ENCODE measurements around the gene TEX36.
"Not testable (repeated sequence)": the region's sequence is repeated elsewhere in the genome, so short reads cannot be mapped to it uniquely, and the experiment has no call there.

TEX36 gene

DNA sequence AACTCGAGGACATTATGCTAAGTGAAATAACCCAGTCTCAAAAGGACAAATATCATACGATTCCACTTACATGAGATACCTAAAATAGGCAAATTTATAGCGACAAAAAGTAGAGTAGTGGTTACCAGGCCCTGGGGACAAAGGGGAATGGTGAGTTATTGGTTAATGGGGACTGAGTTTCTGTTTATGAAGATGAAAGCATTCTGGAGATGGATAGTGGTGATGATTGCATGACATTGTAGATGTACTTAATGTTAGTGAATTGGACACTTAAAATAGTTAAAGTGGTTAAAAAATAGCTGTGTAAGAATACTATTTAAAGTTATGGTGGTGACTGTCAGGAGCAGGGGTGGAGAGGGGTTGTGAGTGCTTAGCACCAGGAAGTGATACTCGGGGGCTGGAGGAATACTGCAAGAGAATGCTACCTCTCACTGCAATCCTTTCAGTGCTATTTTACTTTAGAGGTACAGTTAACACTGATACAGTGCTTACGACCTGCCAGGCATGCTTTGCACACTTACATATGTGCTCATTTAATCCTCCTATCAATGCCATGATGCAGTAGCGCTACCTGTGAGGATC is 16.7 kb upstream of the TEX36 start:
- Mint-ChIP-seq H3K9me3 (ENCODE audit: low read depth) (peaks cover 4% of the 10 kb centered on the region), H3K36me3 (no peaks in the 10 kb centered on the region), H3K27ac (no peak overlapping the region), H3K4me3 (no peak overlapping the region), H3K4me1 (ENCODE audit: low read depth) (no peaks in the 10 kb centered on the region), H3K27me3 (peaks cover 2% of the 10 kb centered on the region)

DNA sequence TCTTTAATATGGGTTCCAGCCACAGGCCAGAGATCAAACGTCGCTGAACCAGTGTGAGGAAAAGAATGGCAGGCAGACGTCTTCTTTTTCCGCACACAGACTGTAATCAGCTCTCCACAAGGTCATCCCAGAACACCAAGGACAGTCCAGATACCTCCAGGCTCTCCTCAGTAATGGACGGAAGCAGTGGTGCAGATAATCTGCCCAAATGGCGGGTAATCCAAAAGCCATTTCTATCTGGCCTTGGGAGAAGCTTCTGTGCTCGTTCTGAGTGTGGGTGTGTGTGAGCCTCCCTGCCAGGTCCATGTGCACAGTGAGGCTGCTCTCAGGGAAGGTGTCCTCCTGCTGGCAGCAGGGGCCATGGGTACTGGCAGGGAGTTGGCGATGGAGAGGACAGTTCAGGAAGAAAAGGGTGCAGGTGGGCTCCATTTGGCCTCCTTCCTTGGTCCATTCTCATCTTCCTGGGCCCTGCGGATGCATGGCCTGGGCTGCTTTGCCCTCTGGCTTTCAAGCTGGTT is 15.6 kb upstream of the TEX36 start:
- H3K27ac Mint-ChIP-seq: no peak overlapping the region
- H3K27me3 Mint-ChIP-seq: peaks cover 2% of the 10 kb centered on the region
- no peak overlapping the region for H3K4me3 Mint-ChIP-seq
- peaks cover 4% of the 10 kb centered on the region for H3K9me3 Mint-ChIP-seq (ENCODE audit: low read depth)
- H3K36me3 Mint-ChIP-seq: no peaks in the 10 kb centered on the region
- H3K4me1 Mint-ChIP-seq (ENCODE audit: low read depth): no peaks in the 10 kb centered on the region

DNA sequence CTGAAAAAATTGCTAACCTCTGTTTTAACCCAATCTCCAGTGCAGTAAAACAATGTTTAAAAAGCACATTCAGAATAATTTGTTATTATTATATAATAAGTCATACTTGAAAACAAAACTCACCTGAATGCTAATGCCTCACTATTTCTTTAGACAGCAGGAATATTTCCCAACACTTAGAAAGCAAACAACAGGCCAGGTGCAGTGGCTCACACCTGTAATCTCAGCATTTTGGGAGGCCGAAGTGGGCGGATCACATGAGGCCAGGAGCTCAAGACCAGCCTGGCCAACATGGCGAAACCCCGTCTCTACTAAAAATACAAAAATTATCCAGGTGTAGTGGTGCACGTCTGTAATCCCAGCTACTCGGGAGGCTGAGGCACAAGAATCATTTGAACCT is 13.9 kb upstream of the TEX36 start:
- not testable (repeated sequence) for H3K4me3 Mint-ChIP-seq; H3K9me3 Mint-ChIP-seq (ENCODE audit: low read depth)

DNA sequence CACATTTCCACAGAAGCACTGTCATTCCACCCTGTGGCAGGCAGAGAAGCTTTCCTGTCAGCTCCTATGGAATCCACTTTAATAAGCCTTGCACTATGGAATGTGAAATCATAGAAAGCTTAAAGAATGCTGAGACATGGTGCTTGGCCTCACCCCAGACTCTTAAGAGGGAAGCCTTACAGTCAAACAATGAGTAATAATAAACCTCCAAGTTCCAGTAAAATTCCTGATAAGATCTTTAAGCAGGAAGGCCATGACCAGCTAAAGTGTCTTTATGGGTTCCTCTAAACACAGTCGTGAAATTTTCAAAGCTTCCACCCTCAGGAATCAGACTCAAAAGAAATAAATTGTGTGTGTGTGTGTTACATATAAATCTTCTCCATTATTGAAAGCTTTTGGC is 11.9 kb upstream of the TEX36 start:
- Mint-ChIP-seq H3K4me1 (ENCODE audit: low read depth) (peaks cover 5% of the 10 kb centered on the region), H3K27ac (no peak overlapping the region), H3K9me3 (ENCODE audit: low read depth) (no peaks in the 10 kb centered on the region), H3K4me3 (no peak overlapping the region), H3K27me3 (peaks cover 1% of the 10 kb centered on the region), H3K36me3 (no peaks in the 10 kb centered on the region)

More for the DNA sequence above, 13.9 kb upstream of the TEX36 start:
- H3K27me3 Mint-ChIP-seq; H3K36me3 Mint-ChIP-seq; H3K4me1 Mint-ChIP-seq (ENCODE audit: low read depth); H3K27ac Mint-ChIP-seq: not testable (repeated sequence)

DNA sequence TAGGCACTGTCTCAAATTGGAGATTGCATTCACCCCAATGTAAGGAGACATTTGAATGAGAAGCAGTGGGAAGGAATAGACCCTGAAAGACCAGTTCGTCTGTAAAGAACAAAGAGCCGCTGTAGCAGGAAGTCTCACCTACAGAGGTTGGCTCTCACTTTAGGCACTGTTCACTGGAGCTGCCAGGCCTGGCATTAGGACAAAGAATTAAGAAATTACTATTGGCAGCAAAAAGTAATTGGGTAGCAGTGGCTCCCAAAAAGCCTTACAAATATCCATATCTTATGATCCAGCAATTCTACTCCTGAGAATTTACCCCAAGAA is 10.5 kb upstream of the TEX36 start:
- H3K36me3 Mint-ChIP-seq: no peaks in the 10 kb centered on the region
- H3K9me3 Mint-ChIP-seq (ENCODE audit: low read depth): no peaks in the 10 kb centered on the region
- peaks cover 5% of the 10 kb centered on the region for H3K4me1 Mint-ChIP-seq (ENCODE audit: low read depth)
- H3K4me3 Mint-ChIP-seq: no peak overlapping the region
- H3K27ac Mint-ChIP-seq: no peak overlapping the region
- H3K27me3 Mint-ChIP-seq: peaks cover 4% of the 10 kb centered on the region

DNA sequence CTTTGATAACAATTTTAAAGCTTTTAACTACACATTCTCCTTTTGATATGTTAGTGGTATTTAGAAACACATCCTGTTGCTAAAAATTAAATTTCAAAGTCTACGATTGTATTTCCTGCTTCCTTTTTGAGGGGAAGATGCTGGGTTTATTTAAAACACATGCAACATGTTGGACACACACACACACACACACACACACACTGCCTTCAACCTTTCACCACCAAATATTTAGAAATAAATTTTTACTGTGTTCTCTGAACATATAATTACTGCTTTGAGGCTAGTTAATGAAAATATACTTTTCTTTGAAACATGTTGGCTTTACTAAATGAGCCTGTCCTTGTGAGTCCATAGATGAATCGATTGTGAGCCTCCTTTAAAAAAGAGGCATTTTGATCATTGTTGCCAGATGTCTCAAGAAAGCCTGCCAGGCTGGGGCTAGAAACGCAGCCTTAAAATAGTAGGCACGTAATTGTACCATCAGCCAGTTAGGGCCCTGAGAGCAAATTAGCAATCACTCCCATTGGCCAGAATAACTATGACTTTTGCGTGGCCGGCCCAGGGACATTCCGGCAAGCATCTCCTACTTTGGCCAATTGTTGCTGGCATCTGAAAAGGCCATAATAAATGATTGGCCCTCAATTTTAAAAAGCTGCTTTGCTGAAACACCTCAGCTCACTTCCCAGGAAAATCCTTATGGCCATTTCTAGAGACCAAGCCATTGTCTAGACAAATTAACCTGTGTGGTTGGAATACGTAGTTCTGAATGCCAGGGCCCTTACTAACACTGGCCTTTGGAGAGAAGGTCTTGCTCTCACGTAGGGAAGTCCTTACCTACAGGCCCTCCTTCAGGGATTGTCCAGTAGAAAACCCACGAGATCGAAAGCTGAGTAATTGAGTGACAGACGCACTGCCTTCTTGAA is 9.9 kb upstream of the TEX36 start:
- no peaks in the 10 kb centered on the region for H3K9me3 Mint-ChIP-seq (ENCODE audit: low read depth)
- H3K4me1 Mint-ChIP-seq (ENCODE audit: low read depth): peaks cover 5% of the 10 kb centered on the region
- no peak overlapping the region for H3K27ac Mint-ChIP-seq
- H3K36me3 Mint-ChIP-seq: no peaks in the 10 kb centered on the region
- no peak overlapping the region for H3K4me3 Mint-ChIP-seq
- peaks cover 4% of the 10 kb centered on the region for H3K27me3 Mint-ChIP-seq

DNA sequence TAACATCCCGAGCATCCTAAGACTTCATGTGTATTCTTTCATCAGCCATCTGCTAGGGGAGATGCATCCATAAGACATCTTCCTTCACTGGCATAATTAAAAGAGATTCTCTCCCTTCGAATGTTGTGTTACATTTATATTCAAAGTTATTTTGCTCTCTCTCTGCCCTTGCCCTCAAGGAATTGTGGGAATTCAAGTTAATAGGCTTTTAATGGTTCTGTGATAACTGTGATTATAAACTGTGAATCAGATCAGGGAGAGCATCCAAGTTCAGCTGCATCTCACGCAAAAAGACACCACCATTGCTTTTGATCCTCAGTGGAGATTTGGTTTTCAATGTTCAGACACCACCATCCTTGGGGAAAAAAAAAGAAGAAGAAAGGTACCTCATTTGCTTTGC is 9.2 kb upstream of the TEX36 start:
- no peak overlapping the region for H3K4me3 Mint-ChIP-seq
- no peaks in the 10 kb centered on the region for H3K36me3 Mint-ChIP-seq

DNA sequence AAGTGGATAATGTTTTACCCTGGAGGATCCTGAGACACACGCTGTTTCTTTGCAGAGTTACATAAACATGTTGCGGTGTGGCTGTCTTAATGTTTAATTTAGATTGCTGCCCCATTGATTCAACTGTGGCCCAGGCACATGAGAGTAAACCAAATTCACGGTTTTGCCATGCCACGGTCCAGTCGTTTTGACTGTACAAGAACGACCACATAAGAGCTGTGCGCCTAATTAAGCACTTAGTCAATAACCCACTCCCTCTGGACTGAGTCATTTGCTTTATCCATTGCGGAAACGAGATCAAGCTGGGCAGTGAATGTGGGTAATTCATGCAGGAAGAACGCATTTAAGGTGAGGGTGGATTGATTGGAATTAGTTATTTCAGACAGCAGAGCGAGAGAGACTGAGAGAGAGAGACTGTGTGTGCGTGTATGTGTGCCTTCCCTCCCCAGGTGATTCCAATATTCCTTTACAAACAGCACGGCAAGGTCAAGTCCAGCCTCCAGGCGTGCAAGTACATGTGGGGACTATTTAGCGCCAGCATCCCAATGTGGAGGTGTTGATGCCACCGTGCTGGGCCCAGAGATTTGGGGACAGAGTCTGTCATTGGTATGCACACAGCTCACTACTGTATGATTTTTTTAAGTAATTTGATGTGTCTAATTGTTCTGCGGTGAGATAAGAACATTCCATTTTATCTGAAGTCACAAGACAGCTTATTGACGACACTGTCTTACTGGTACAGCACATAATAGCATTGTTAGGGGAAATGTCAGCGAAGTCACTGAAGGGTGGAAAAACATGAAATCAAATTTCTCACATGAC is 8.4 kb upstream of the TEX36 start:
- Mint-ChIP-seq H3K9me3 (ENCODE audit: low read depth) (no peaks in the 10 kb centered on the region), H3K4me1 (ENCODE audit: low read depth) (peaks cover 5% of the 10 kb centered on the region), H3K27me3 (peaks cover 6% of the 10 kb centered on the region), H3K36me3 (no peaks in the 10 kb centered on the region), H3K27ac (no peak overlapping the region), H3K4me3 (no peak overlapping the region)

More for the DNA sequence above, 9.2 kb upstream of the TEX36 start:
- H3K9me3 Mint-ChIP-seq (ENCODE audit: low read depth): no peaks in the 10 kb centered on the region
- H3K4me1 Mint-ChIP-seq (ENCODE audit: low read depth): peaks cover 5% of the 10 kb centered on the region
- no peak overlapping the region for H3K27ac Mint-ChIP-seq
- H3K27me3 Mint-ChIP-seq: peaks cover 4% of the 10 kb centered on the region

DNA sequence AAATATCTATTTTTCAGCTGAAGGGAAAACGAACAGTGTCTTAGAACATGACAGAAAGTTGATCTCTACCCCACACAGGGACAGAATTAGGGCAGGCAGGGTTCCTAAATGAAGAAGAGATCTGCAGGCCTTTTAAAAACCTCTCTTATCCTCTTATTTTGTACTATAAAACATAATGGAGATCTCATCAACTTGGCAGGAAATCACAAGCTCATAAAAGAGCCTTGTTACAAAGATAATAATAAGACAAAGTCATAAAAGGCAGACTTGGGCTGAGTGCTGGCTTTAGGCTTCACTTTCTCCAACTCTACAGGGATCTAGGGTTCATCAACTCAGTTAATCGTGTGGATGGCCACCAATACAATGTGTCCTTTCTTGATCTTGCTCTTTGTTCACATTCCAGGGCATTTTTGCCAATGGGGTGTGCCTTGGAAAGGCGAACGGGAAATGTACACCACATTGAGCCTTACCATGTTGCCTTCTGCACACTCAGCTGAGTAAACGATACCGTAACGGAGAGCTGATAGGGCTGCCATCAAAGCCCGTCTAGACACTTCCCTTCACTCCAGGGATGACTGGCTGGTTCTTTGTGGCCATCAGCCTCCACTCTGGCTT is 7.1 kb upstream of the TEX36 start:
- Mint-ChIP-seq H3K4me3 (no peak overlapping the region), H3K9me3 (ENCODE audit: low read depth) (no peaks in the 10 kb centered on the region), H3K4me1 (ENCODE audit: low read depth) (peaks cover 5% of the 10 kb centered on the region), H3K36me3 (no peaks in the 10 kb centered on the region), H3K27me3 (peaks cover 6% of the 10 kb centered on the region), H3K27ac (no peak overlapping the region)

DNA sequence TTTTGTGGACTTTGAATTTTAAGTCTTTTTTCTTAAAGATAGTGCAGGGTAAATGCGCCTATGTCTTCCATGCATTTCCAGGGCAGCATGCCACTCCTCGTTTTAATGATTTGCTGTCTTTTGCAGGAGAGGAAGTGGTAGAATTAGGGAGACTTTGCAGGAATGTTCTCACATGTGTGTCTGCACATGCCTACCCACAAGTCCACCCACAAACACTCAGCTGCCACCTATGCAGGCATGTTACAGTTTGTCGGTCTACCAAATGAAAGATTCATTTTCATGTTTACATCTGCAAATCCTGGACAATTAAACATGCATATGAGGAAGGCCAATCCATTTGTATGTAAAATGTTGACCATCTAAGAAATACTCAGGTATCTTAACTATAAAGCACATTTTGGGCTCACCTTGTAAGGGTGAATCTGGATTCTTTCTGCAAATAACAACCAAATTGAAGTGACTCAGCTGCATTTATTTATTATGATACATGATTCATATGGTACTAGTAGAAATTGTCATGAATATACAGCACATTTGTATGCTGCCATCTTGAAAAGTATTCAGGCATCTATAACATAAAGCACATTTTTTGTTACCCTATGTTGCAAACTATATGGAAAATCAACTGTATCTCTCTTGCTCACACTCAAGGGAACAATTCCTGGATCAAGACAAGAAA is 4.7 kb upstream of the TEX36 start:
- Mint-ChIP-seq H3K27me3 (peaks cover 10% of the 10 kb centered on the region), H3K27ac (no peak overlapping the region), H3K4me3 (no peak overlapping the region), H3K36me3 (no peaks in the 10 kb centered on the region), H3K9me3 (ENCODE audit: low read depth) (no peaks in the 10 kb centered on the region), H3K4me1 (ENCODE audit: low read depth) (peaks cover 5% of the 10 kb centered on the region)

DNA sequence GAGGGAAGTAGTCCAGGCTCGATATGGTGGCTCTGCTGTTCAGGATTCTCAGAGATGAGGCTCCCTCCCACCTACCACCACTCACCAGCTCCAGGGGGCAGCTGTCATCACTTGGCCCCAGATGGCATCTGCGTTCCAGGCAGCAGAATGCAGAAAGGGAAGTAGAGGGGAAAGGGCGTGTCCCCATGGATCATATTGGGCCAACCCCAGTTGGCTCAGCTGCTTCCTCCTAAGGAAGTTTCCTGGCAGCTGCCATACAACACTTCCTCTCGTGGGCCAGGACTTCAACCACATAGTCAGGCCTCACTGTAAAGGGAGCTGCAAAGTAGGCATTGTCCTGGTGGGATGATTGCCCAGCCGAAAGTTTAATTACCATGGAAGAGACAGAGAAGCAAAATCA is 1.6 kb upstream of the TEX36 start:
- Mint-ChIP-seq H3K4me1 (ENCODE audit: low read depth) (no peaks in the 10 kb centered on the region), H3K4me3 (no peak overlapping the region), H3K27ac (no peak overlapping the region), H3K27me3 (peaks cover 16% of the 10 kb centered on the region), H3K9me3 (ENCODE audit: low read depth) (peaks cover 3% of the 10 kb centered on the region), H3K36me3 (no peaks in the 10 kb centered on the region)

DNA sequence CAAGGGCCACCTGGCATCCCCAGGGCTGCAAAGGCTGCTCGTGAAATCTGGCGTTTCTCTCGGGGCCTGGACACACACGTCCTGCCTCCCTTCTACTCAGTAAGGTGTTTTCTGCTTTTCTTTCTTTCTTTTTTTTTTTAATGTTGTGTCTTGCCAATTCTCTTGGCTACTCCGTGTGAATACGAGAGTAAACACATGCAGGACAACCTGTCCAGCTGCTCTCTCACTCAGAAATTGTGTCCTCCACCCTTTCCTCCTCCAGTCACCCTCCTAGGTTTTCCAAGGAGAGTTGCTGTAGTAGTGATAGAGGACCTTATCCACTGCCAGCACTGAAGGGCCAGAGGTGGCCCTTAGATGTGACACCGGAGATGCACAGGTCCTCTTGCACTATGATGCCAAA is 858 bp upstream of the TEX36 start:
- no peak overlapping the region for H3K4me3 Mint-ChIP-seq
- no peaks in the 10 kb centered on the region for H3K36me3 Mint-ChIP-seq
- H3K4me1 Mint-ChIP-seq (ENCODE audit: low read depth): no peaks in the 10 kb centered on the region
- peaks cover 16% of the 10 kb centered on the region for H3K27me3 Mint-ChIP-seq
- peaks cover 4% of the 10 kb centered on the region for H3K9me3 Mint-ChIP-seq (ENCODE audit: low read depth)
- no peak overlapping the region for H3K27ac Mint-ChIP-seq

DNA sequence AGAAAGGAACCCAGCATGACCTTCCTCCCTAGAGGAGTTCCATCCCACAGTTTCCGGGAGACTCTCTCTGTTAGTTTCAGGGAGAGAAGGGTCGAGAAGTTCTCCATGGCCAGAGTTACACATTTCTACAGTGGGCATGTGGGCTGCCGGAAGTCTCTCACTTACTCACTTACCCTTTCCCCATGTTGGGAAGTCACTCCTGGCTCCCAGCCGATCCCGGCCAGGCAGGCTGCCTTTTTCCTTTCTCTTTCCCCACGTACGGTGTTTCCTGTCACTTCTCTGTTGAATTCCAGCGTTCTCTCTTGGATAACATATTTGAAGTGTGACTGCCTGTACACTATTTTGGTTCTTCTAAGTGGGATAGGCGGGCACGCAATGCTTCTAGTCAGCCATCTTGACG is 3.5 kb downstream of the TEX36 start:
- H3K27ac Mint-ChIP-seq: no peak overlapping the region
- H3K9me3 Mint-ChIP-seq (ENCODE audit: low read depth): peaks cover 23% of the 10 kb centered on the region
- H3K36me3 Mint-ChIP-seq: peaks cover 2% of the 10 kb centered on the region
- peaks cover 14% of the 10 kb centered on the region for H3K27me3 Mint-ChIP-seq
- no peaks in the 10 kb centered on the region for H3K4me1 Mint-ChIP-seq (ENCODE audit: low read depth)
- H3K4me3 Mint-ChIP-seq: no peak overlapping the region

DNA sequence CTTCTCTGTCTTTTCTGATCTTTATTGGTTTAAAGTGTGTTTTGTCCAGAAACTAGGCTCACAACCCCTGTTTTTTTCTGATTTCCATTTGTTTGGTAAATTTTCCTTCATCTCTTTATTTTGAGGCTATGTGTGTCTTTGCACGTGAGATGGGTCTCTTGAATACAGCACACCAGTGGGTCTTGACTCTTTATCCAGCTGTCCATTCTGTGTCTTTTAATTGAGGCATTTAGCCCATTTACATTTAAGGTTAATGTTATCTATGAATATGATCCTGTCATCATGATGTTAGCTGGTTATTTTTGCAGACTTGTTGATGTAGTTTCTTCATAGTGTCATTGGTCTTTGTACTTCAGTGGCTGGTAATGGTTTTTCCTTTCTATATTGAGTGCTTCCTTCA is 10.1 kb downstream of the TEX36 start:
- Mint-ChIP-seq H3K27me3 (peaks cover 28% of the 10 kb centered on the region), H3K9me3 (ENCODE audit: low read depth) (peaks cover 30% of the 10 kb centered on the region), H3K4me3 (no peak overlapping the region), H3K4me1 (ENCODE audit: low read depth) (no peaks in the 10 kb centered on the region), H3K27ac (no peak overlapping the region), H3K36me3 (peaks cover 8% of the 10 kb centered on the region)
